Inflammatory macrophage treated with lipopolysaccharide for 1 hour (primary cell): ENCODE measurements around the gene ADCY3.
"Not testable (repeated sequence)": the region's sequence is repeated elsewhere in the genome, so short reads cannot be mapped to it uniquely, and the experiment has no call there.

ENCODE experiments used
- DNase-seq, 2 donors: peaks; one replicate each; pipeline ENCODE4 v3.0.0-alpha.2; 2020 to 2022

The ADCY3 gene

DNA sequence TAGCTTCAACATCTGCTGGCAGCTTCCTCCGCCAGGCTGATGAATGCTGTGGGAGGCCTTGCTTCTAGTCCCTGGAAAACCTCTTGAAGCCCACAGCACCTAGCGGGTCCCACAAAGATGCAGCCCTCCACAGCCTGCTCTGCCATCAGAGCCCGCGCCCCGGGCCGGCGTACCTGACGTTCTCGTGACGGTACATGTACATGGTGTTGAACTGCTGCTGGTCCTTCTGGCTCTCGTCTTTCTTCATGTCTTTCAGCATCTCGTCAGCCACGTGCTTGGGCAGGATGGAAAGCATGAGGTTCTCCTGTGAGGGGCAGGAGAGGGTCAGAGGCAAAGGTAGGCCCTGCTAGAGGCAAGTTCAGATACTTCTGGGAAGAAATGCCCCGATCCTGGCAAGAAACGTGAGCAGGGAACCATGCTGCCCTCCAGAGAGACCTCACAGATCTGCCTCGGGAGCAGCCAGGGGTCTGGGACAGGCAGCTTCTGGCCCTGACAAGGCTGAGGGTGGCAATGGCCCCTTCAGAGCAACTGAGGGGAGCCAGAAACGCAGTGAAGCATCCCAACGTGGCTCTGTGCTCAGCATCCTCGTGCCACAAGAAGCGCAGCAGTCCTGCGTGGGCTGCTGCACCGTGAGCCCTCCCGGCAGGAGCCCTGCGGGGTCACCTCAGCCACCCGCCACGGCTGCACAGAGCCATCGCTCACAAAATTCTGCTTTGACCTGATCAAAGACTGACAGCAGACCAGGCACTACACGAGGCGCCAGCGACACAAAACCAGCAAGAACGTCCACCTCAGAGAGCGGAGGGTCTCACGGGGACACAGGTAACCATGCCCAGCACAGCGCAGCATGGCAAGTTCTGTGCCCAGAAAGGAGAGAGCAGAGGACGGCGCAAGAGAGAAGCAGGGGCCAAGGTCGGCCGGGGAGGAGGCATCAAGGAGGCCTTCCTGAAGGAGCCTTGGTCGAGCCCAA is 77.7 kb downstream of the ADCY3 start:
- no peak for DNase-seq

DNA sequence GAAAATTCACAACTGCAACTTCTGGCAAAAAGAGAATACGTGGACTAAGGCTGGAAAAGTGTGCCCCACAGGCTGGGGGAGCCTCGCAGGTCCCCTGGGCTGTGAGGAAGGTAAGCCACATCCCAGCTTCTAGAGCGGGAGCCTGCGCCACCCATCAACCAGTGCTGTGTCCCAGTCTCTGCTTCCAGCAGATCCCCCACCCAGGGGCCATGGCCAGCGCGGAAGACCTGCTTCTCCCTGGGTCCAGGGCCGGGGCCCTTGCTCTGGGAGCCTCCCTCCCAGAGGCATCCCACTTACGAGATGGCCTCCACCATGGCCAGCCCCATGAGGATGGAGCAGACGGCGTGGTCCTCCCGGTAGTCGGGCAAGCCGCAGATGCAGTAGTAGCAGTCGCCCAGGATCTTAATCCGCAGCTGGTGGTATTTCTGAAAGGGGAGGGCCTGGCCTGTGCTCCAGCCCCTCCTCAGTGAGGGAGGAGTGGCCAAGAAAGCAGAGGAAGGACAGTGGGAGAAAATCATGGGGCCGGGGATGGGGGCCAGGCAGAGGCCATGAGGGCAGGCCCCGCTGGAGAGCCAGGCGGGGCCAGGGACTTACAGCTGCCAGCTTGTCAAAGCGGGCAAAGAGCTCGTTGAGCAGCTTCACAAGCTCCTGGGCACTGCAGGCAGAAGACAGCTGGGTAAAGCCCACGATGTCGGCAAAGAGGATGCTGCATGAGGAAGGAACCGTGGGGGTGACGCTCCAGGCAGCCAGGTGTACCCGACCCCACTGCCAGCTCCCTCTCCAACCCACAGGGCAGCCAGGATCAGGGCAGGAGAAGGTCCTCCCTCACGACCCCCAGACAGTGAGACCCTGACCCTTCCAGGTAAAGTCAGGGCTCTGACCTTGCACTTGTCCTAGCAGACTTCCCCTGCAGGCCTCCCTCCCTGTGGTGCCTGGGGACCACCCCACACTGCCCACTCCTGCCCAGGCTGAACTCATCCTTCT is 78.8 kb downstream of the ADCY3 start:
- no peak for DNase-seq

DNA sequence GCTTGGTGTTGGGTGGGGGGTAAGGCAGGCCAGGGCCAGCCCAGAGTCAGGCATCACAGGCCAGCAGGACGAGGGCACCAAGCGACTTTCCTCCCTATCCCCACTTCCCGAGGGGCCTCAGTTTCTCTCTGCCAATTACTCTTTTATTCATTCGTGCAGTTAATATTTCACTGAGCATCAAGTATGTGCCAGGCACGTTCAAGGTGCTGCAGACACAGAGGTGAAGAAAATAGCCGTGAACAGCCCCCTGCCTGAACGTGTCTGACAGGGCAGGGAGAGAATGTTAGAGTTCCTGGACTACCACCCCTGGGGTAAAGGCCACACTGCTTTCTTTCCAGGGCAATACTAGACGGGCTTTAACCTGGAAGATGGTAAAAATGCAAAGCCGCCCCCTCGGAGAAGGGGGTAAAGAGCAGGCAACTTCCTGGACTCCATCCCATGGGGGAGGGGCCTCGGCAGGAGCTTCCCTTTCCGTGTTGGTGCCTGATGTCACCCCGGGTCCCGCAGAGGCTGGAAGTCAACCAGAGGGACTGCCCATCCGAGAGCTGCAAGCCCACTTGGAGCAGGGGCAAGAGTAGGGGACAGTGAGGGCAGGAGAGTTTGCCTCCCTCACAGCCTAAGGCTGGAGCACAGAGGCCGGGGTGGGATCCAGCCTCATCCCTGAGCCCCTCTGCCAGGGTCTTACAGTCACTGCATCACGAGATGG is 79.7 kb downstream of the ADCY3 start:
- no peak for DNase-seq

DNA sequence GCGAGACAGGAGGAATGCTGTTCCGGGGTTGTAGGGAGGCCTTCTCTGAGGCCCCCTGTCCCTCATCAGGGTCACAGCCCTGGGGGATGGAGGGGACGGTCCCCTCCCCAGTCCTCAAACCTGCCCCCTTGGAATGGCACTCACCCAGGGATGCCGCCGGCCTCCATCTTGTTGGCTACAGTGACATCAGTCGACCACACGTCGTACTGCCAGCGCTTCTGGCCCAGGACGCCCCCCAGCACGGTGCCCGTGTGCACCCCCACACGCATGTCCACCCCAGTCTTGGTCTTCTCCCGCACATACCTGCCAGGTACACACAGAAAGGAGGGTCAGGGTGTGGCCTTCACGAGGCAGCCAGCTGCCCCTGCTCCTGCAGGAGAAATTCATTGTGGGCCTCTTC is 80.3 kb downstream of the ADCY3 start:
- no peak for DNase-seq

DNA sequence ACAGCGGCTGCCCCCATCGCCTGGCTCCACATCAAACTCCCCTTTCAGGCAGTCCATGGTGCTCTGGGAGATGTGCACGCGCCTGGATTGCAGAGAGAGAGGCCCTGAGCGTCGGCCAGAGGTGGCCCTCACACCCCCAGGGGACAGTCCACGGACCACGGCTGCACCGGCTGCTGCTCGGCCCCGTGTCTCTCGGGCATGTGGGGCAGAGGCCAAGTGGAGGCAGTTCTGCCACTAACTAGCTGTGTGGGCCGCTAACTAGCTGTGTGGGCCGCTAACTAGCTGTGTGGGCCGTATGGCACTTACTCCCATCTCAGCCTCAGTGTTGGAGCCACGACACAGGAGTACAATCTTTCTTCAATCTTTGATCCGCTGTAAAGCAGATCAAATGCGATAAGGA is 81.5 kb downstream of the ADCY3 start:
- no peak for DNase-seq

DNA sequence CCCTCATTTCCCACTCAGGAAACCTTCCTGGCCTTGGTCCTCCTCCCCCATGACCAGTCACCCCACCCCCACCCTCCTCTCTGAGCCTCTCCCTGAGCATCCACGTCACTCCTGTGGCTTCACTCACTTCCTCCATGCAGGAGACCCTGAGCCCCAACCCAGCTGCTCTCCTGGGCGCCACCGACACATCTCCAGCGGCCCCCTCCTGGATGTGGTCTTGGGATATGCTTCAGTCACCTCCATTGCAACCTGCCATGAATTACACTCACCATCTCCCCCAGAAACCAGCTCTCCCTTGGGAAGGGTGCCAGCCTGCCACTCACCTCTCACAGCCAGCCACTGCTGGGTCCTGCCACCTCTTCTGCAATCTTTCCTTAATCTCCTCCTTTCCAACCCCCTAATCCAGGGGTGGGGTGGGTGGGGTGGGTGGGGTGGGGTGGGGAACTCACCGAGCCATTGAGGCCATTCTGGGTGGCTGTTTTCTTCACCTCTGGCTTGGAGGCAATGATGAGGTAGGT is 82.0 kb downstream of the ADCY3 start:
- DNase-seq: no peak

DNA sequence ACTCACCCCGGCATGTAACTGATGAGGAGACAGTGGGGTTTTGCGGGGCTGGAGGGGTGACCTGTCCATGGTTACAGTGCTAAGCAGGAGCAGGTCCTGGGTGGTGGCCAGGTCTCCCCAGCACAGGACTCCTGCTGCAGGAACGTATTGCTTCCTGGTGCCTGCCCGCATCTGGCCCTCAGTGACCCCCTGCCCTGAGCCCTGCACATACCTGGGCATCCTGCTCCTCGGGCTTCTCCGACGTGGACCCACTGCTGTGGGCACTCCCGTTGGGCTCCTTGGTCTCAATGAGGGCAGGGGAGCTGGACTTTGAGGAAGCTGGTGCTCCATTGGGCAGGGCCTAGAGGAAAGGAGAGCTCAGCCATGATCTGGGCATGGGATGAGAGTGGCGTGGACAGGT is 83.3 kb downstream of the ADCY3 start:
- no peak for DNase-seq

DNA sequence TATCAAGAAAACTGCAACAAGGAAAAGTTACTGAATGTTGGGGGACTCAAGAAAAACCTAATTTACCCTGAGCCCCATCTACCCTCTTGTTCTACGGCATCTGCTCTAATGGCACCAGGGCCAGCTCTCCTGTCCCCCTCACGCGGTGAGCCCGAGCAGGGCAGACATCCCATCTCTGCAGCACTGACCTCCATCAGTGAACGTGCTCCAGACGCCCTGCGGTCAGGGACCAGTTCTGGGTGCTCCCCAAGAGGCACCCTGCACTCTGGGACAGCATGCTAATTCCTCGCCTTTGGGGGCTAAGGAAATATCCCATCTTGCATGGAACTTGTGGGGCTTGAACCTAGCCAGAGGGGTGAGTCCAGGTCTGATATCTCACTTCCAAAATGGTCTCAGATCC is 83.8 kb downstream of the ADCY3 start:
- DNase-seq: no peak

DNA sequence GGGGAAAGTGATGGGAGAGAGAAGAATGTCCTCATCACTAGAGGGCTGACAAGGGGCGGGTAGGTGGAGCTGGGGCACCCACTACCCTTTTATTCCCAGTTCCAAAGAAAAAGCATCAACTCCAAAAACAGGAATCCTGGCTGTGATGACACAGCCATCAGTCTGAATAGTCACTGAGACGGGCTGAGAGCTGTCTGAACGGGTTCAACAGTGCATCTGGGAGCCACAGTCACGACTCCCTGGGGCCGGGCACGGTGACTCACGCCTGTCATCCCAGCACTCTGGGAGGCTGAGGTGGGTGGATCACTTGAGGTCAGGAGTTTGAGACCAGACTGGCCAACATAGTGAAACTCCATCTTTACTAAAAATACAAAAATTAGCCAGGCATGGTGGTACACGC is 84.6 kb downstream of the ADCY3 start:
- DNase-seq: not testable (repeated sequence)

DNA sequence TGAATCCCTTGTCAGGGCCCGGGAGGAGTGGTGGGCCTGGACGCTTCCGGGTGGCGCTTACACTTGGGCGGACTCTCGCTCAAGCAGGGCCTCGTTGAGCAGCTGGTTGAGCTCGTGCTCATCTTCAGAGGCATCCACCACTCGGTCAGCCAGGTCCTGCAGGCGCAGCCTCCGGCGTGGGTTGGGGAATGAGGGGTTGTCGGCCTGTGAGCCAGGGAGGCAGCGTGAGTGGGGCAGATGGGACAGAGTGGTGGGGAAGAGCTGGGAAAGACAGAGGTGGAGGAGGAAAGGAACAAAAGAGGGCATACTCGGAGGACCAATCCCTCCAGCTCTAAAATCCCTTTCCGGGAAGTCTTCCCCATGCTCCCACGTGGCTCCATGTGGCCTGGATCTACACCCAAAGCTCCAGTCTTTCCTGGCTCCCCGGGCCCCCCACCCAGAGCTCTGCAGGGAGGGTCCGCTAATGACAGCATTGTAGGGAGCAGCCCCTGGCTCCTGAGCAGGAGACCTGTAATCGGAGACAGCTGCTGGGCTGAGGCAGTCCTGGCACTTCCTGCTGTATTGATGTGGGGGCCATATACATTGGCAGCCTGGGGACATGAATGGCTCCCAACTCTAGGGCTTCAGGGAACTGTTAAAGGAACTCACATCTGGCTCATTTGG is 85.2 kb downstream of the ADCY3 start:
- no peak for DNase-seq

DNA sequence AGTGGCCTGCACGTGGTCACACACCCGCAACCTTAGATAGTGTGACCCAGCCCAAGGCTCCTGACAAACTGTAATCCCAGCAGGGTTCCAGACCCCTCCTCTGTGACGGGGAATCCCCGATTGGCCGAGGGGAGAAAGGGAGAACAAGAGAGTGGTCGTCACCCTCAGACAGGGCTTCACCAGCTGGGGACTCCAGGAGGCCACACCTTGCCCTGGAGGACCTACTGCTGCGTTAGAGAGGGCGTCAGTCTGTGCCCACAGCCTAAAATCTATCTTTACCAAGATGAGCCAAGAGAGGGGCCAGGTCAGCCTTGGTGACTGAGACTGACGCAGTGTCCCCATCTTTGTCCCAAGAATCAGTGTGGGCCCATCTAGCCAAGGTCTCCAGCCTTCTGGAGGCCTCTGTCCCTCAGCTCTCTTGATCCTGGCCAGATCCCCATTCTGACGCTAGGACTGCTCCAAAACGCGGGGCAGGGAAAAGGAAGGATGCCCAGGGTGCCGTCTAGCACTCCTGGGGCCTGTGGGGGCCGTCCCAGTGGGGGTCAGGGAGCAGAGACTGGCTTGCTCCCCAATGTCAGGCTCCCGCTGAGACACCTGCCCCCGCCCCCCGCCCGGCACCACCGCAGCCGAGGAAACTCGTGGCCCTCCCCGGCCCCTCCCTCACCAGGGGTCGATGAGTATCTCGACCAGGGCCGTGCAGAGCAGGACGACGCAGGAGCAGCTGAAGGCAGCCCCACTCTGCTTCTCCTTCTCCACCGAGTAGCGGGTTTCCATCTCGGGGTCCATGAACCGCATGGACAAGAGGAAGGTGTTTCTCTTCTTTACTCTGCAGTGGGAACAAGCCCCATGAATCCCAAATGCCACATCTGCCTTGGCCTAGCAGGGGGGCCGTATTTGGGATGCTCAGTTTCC is 86.0 kb downstream of the ADCY3 start:
- DNase-seq: no peak

DNA sequence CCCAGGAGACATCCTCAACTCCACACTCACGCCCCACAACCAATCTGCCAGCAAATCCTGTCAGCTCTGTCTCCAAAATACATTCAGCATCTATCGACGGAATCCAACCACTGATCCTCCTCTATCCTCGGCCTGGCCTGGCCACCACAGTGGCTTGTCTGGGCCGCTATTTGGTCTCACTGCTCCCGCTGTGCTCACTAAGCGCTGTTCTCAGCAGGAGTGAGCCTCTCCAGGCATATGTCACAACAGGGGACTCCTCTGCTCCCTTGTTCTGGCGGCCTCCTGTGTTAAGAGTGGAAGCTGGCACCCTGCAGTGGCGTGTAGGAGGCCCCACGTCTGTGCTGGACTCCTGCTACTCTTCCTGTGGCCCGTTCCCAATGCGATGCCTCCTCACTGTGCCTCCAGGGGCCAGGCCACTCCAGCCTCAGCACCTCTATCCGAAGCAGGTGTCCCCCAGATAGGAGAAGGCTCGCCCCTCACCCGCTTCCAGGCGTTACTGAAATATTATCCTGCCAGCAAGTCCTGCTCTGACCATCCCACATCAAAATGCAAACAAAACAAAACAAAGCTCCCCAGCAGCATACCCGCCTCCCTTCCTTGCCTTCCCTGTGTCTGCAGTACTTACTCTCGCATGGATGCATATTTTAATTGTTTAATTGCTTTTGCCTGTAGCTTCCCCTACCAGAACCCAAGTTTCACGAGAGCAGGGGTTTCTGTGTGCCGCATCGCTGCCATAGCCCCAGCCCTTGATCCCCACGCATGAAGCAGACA is 86.9 kb downstream of the ADCY3 start:
- no peak for DNase-seq

DNA sequence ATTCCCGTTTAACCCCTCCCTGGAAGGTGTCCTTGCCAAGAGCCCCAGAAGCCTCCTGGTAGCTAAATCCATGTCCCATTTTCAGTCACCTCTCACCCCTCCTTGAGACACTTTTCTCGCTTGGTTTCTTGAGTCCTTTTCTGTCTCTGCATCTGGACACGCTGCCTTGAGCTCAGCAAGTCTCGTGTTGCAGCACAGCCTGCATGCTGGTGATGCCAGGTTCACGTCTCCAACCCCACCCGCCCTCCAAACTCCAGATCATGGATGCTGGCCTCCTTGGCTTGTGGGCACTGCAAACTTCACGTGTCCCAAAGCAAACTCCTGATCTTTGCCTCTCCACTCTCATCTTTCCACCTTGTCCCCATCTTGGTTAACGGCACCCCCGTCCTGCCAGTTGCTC is 87.5 kb downstream of the ADCY3 start:
- no peak for DNase-seq

DNA sequence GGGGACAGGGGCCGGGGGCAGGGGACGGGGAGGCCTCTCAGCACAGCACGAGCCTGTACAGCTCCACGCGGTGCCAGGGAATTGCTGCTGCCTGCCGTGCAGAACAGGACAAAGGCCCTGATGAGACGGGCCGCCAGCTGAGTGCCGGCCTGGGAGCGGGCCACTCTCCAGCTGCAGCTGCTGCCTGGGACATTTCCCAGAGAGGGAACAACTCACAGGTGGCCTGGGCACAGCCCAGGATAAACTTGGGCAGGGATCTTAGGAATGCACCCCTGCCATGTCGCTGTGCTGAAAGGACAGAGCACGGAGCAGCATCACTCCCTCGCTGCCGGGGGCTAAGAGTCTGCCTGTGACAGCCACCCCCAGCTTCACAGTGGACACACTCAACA is 88.0 kb downstream of the ADCY3 start:
- DNase-seq: no peak

DNA sequence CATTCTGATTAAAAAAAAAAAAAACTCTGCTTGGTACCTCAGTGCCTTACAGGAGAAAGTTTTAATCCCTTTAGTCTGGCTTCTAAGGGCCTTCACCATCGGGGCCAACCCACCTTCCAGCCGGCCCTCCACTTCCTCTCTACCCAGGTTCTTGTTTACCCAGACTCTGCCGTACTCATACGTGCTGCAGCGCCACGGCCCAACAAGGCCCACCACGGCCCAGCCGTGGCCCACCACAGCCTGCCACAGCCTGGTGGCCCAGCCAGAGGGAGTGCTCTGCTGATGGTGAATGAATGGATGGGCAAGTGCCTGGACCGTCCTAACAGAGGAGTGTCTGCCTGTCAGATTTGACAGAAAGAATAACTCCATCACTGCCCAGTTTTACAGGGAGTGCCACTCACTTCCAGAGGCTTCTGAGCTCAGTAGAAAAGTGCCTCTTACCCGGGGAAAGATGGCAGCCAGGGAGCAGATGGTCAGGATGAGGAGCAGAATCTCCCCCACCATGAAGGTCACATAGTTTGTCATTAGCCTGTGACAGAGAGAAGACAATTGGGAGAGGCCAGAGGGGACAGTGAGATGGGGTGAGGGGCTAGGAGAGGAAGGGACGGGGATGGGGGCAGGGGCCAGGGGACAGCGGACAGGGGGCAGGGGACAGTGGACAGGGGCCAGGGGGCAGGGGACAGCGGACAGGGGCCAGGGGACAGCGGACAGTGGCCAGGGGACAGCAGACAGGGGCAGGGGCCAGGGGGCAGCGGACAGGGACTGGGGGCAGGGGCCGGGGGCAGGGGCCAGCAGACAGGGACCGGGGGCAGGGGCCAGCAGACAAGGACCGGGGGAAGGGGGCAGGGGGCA is 88.6 kb downstream of the ADCY3 start:
- DNase-seq: no peak

DNA sequence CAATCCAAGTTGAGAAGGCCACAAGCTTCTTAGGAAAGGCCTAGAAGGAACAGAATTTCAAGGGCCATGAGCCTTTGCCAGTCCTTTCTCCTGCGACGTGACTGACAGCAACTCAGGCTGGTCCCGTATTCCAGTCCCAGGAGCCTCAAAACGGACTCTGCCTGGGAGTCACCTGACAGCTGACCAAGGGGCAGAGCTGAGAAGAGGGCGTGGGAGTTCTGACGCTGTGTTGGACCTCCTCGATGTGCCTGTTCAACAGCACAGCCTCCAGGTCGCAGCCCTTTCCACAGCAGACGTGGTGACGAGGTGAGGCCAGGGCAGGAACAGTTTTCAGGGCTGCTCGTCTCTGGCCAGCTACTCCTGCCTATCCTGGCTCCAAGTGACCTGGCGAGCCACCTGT is 89.3 kb downstream of the ADCY3 start:
- DNase-seq: no peak

DNA sequence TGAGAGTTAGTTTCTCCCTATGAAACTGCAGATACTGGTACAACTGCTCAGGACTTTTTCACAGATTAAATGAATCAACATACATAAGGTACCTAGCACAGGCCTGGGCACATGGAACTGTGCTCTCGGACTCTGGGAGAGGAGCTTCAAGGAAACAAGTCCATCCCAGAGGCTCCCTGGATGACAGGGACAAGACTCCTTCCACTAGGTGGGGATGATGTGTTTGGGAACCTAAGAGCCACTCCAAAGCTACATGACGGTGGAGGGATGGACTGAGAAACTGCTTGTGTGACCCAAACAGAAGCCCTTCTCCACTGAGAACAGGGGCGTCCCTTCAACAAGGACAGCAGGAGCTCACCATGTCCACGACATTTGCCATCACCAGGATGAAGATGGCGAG is 89.7 kb downstream of the ADCY3 start:
- DNase-seq: no peak

DNA sequence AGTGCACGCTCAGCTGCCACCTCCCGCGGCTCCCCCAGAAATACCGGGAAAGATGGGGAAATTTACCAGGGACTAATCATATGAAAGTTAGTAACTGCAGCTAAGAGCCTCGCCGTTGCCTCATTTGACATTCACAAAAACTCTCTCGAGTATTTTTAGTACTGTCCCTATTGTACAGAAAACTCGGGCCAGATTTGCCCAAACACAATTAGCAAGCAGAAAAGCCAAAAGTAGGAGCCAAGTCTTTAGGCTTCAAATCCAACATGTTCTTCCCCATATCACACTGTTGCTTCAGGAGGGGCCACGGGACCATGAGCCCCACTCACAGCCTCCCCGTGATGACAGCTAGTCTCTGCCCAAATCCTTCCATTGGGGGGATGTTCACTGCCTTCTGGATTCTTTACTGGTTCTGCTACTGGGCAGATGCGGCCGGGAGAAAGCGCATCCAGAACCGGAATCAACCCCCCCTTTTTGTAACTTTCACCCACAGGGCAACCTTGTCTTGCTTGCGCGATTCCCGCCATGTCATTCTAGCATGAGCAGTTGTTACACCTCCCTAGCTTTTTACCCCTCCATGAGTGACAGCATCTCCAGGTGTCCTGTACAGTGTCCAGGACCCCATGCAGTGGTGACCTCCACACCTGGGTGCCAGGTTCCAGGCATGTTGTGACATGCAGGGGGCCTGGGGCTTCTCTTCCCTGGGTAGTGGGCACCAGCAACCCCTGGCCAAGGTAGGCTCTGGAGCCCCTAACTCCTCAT is 91.6 kb downstream of the ADCY3 start:
- DNase-seq: no peak
